Measurements from ENCODE around the gene MOSPD2. TPM values are rescaled to one million over a fixed set of nuclear protein-coding genes. Genes with fewer than 3 reads are reported as not detected.

The MOSPD2 gene
- total and polyA plus RNA-seq, 3 experiments from 2014 or later, result 7.4 to 9.3 (median 8.3) TPM

DNA sequence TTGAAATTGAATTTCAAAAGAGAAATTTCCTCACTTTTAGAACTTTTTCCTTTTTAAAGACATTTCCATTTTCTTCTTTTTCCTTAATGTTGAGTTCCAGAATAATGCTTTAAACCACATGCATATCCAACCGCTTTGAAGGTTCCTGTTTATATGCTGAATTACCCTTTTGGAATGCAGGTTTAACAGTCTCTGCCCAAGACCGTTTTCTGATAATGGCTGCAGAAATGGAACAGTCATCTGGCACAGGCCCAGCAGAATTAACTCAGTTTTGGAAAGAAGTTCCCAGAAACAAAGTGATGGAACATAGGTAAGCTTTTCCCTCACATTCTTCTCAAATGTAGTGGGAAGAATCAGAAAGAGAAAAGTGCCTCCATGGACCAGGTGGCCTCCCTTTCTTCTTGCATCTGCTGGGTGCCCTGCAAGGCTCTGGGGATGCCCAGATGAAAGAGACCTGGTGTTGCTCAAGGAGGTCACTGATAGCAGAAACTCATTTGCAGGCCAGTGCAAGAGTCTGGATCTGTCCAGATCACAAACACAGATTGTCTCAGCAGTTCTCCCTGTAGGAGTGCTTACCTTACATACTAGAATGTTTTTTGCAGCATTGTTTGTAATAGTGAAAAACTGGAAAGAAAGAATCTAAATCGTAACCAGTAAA, 42.9 kb downstream of the MOSPD2 start:
- H3K4me3 Mint-ChIP-seq, result no peak overlapping the region
- CTCF ChIA-PET, result no interaction called here
- H3K9me3 Mint-ChIP-seq, result no peaks in the 10 kb centered on the region
- H3K27ac Mint-ChIP-seq, result no peak overlapping the region
- no peak overlapping the region for H3K4me3 ChIP-seq (ENCODE audit: low read length)
- DNase-seq, result no peak
- no peaks in the 10 kb centered on the region for H3K27me3 ChIP-seq (ENCODE audit: insufficient read depth, low read length, poor library complexity, severe bottlenecking)
- POLR2A ChIA-PET, result no interaction called here
- no peaks in the 10 kb centered on the region for H3K36me3 ChIP-seq (ENCODE audit: insufficient read depth, low read length)
- H3K4me1 ChIP-seq (ENCODE audit: insufficient read depth, low read length), result no peaks in the 10 kb centered on the region
- no peaks in the 10 kb centered on the region for H3K27me3 Mint-ChIP-seq
- no peaks in the 10 kb centered on the region for H3K9me3 ChIP-seq (ENCODE audit: low read length)
- H3K27ac ChIP-seq (ENCODE audit: low read depth, low read length), result no peak overlapping the region
- peaks cover 0 to 68% (median 5%) of the 10 kb centered on the region in 3 donors for H3K36me3 Mint-ChIP-seq
- H3K4me1 Mint-ChIP-seq, result no peaks in the 10 kb centered on the region

DNA sequence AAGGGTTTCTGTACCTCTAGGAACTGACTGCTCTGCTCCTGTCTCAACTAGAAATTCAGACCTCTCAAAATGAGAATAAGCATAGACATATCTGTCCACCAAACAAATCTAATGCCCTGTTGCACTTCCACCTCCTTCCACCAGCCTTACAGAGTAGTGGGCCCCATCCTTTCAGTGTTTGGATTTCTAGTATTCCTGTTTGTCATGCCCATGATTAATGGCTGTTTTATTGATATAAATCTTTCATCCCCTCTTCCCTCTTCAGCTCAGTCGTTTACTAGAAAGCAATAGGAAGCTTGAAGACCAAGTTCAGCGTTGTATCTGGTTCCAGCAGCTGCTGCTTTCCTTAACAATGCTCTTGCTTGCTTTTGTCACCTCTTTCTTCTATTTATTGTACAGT, 46.2 kb downstream of the MOSPD2 start:
- no peaks in the 10 kb centered on the region for H3K36me3 ChIP-seq (ENCODE audit: insufficient read depth, low read length)
- no peaks in the 10 kb centered on the region for H3K4me1 ChIP-seq (ENCODE audit: insufficient read depth, low read length)
- H3K36me3 Mint-ChIP-seq, result peaks cover 0 to 47% (median 3%) of the 10 kb centered on the region in 3 donors
- H3K27me3 ChIP-seq (ENCODE audit: insufficient read depth, low read length, poor library complexity, severe bottlenecking), result no peaks in the 10 kb centered on the region
- no peaks in the 10 kb centered on the region for H3K9me3 ChIP-seq (ENCODE audit: low read length)
- no peak overlapping the region for H3K27ac ChIP-seq (ENCODE audit: low read depth, low read length)
- no peak overlapping the region for H3K27ac Mint-ChIP-seq
- H3K4me3 ChIP-seq (ENCODE audit: low read length), result no peak overlapping the region
- H3K9me3 Mint-ChIP-seq, result no peaks in the 10 kb centered on the region
- ChIA-PET POLR2A (no interaction called here), CTCF (no interaction called here)
- H3K27me3 Mint-ChIP-seq, result peaks cover 0 to 2% of the 10 kb centered on the region in 2 donors
- DNase-seq, result no peak
- H3K4me1 Mint-ChIP-seq, result no peaks in the 10 kb centered on the region
- H3K4me3 Mint-ChIP-seq, result no peak overlapping the region

DNA sequence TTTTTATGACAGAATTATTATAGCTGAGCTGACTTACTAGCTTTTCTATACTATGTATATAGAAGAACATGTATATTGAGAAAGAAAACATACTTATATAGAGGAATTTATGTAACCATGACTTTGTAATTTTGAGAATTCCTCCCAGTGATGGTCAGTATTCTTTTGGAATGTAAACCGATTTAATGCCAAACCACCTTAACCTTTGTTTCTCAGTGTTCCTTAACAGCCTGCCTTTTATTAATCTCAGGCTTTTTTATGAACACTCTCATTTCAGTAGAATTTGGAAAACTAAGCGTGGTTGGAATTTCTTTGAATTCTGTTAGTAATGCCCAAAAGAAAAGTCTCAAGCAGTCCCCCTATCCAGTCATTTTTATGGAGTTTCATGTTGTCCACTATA, 47.0 kb downstream of the MOSPD2 start:
- CTCF ChIA-PET, result no interaction called here
- H3K27ac Mint-ChIP-seq, result no peak overlapping the region
- no peak for DNase-seq
- no peaks in the 10 kb centered on the region for H3K4me1 Mint-ChIP-seq
- peaks cover 0 to 2% of the 10 kb centered on the region in 2 donors for H3K27me3 Mint-ChIP-seq
- Histone ChIP-seq H3K4me1 (ENCODE audit: insufficient read depth, low read length) (no peaks in the 10 kb centered on the region), H3K9me3 (ENCODE audit: low read length) (no peaks in the 10 kb centered on the region), H3K27me3 (ENCODE audit: insufficient read depth, low read length, poor library complexity, severe bottlenecking) (no peaks in the 10 kb centered on the region), H3K4me3 (ENCODE audit: low read length) (no peak overlapping the region), H3K27ac (ENCODE audit: low read depth, low read length) (no peak overlapping the region), H3K36me3 (ENCODE audit: insufficient read depth, low read length) (no peaks in the 10 kb centered on the region)
- H3K9me3 Mint-ChIP-seq, result no peaks in the 10 kb centered on the region
- POLR2A ChIA-PET, result no interaction called here
- H3K4me3 Mint-ChIP-seq, result no peak overlapping the region
- H3K36me3 Mint-ChIP-seq, result peaks cover 0 to 41% (median 2%) of the 10 kb centered on the region in 3 donors

DNA sequence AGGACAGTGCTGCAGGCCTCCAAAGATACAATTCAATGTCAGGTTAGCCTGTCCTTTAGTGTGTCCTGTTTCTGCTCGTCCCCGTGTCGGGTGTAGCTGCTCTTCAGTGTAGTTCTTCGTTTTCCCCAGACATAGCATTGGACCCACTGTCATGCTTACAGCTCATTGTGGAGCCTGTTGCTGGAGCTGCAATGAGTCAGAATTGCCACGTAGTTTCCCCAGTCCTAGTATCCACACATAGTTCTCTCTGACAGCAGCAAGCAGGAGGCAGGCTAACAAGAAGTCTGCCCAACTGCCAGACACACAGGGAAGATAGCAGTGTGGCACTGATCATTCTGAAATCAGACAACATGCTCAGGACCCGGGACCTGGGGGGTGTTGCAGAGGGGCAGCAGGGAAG, 49.2 kb downstream of the MOSPD2 start:
- Mint-ChIP-seq H3K9me3 (no peaks in the 10 kb centered on the region), H3K4me1 (no peaks in the 10 kb centered on the region), H3K36me3 (peaks cover 0 to 22% (median under 1%) of the 10 kb centered on the region in 3 donors), H3K4me3 (no peak overlapping the region), H3K27me3 (peaks cover 0 to 2% of the 10 kb centered on the region in 2 donors), H3K27ac (no peak overlapping the region)
- ChIA-PET POLR2A (no interaction called here), CTCF (no interaction called here)
- H3K27me3 ChIP-seq (ENCODE audit: insufficient read depth, low read length, poor library complexity, severe bottlenecking), result no peaks in the 10 kb centered on the region
- no peak for DNase-seq
- no peaks in the 10 kb centered on the region for H3K9me3 ChIP-seq (ENCODE audit: low read length)
- no peaks in the 10 kb centered on the region for H3K4me1 ChIP-seq (ENCODE audit: insufficient read depth, low read length)
- H3K36me3 ChIP-seq (ENCODE audit: insufficient read depth, low read length), result no peaks in the 10 kb centered on the region
- no peak overlapping the region for H3K4me3 ChIP-seq (ENCODE audit: low read length)
- no peak overlapping the region for H3K27ac ChIP-seq (ENCODE audit: low read depth, low read length)

DNA sequence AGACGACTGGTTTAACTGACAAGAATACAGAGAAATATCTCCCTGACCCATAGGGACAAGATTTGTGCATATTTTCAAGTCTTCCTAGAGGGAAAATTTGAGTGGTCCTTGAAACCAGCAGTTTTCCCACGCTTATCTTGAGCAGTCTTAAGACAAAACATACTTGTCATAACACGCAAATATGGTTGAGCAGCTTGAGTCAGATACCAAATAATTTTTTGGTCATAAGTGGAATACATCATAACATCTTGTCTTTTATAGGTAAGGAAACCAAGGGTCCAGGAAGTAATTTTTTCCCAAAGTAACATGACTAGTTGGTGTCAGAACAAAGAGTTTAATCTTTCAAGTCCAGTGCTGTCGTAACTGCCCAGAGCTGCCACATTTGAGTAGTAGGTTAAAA, 50.5 kb downstream of the MOSPD2 start:
- no peaks in the 10 kb centered on the region for H3K4me1 ChIP-seq (ENCODE audit: insufficient read depth, low read length)
- H3K27ac ChIP-seq (ENCODE audit: low read depth, low read length), result no peak overlapping the region
- ChIA-PET CTCF (no interaction called here), POLR2A (no interaction called here)
- no peak overlapping the region for H3K4me3 ChIP-seq (ENCODE audit: low read length)
- Mint-ChIP-seq H3K9me3 (no peaks in the 10 kb centered on the region), H3K4me3 (no peak overlapping the region), H3K4me1 (no peaks in the 10 kb centered on the region), H3K36me3 (peaks cover 0 to 10% (median 0%) of the 10 kb centered on the region in 3 donors), H3K27me3 (peaks cover 0 to 2% of the 10 kb centered on the region in 2 donors), H3K27ac (peak overlapping the region in 1 of 8 donors; percentile 67)
- H3K9me3 ChIP-seq (ENCODE audit: low read length), result no peaks in the 10 kb centered on the region
- H3K27me3 ChIP-seq (ENCODE audit: insufficient read depth, low read length, poor library complexity, severe bottlenecking), result no peaks in the 10 kb centered on the region
- DNase-seq, result no peak
- H3K36me3 ChIP-seq (ENCODE audit: insufficient read depth, low read length), result no peaks in the 10 kb centered on the region

DNA sequence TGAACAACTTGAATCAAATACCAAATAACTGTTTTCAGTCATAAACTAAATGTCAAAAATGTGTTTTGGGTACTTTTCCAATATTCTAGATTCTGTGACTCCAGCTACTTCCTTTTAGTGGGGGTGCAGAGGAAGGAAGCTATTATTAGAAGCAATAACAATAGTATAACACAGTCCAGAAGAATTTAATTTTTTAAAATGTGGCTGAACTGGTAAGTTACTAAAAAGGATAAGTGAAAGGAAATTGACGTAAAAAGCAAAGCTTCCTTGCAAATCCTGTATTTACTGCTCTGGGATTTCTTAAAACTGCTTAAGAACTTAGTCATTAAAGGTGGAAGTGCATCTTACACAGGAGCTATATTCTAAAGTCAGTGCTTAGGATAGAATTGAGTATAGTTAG, 53.2 kb downstream of the MOSPD2 start:
- Histone ChIP-seq H3K27me3 (ENCODE audit: insufficient read depth, low read length, poor library complexity, severe bottlenecking) (no peaks in the 10 kb centered on the region), H3K9me3 (ENCODE audit: low read length) (no peaks in the 10 kb centered on the region), H3K4me1 (ENCODE audit: insufficient read depth, low read length) (no peaks in the 10 kb centered on the region), H3K4me3 (ENCODE audit: low read length) (no peak overlapping the region), H3K36me3 (ENCODE audit: insufficient read depth, low read length) (no peaks in the 10 kb centered on the region), H3K27ac (ENCODE audit: low read depth, low read length) (no peak overlapping the region)
- H3K27me3 Mint-ChIP-seq, result peaks cover 0 to 2% of the 10 kb centered on the region in 2 donors
- no peaks in the 10 kb centered on the region for H3K9me3 Mint-ChIP-seq
- CTCF ChIA-PET, result no interaction called here
- H3K4me3 Mint-ChIP-seq, result no peak overlapping the region
- H3K4me1 Mint-ChIP-seq, result no peaks in the 10 kb centered on the region
- no peak overlapping the region for H3K27ac Mint-ChIP-seq
- no peak for DNase-seq
- POLR2A ChIA-PET, result no interaction called here
- H3K36me3 Mint-ChIP-seq, result no peaks in the 10 kb centered on the region

DNA sequence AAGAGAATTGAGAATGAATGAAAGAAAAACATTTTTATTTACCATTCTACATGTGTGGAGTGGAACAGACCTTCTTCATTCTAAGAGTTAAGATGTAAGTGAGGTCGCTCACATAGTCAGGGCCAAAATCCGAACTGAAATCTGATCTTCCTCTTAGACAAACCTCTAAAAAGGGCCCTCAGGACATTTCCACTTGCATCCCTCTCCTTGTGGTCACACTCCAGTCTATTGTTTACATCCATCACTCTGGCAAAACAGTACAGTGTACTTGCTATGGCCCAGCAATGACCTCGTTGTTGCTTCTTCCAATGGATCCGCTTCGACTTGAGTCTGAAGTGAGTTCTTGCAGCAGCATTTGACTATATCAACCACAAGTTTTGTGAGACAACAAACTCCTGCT, 54.2 kb downstream of the MOSPD2 start:
- ChIA-PET POLR2A (no interaction called here), CTCF (no interaction called here)
- Histone ChIP-seq H3K4me3 (ENCODE audit: low read length) (no peak overlapping the region), H3K27ac (ENCODE audit: low read depth, low read length) (no peak overlapping the region), H3K36me3 (ENCODE audit: insufficient read depth, low read length) (no peaks in the 10 kb centered on the region), H3K4me1 (ENCODE audit: insufficient read depth, low read length) (no peaks in the 10 kb centered on the region), H3K27me3 (ENCODE audit: insufficient read depth, low read length, poor library complexity, severe bottlenecking) (no peaks in the 10 kb centered on the region), H3K9me3 (ENCODE audit: low read length) (no peaks in the 10 kb centered on the region)
- DNase-seq, result no peak
- H3K36me3 Mint-ChIP-seq, result no peaks in the 10 kb centered on the region
- H3K4me3 Mint-ChIP-seq, result no peak overlapping the region
- peaks cover 0 to 2% of the 10 kb centered on the region in 2 donors for H3K27me3 Mint-ChIP-seq
- H3K9me3 Mint-ChIP-seq, result no peaks in the 10 kb centered on the region
- H3K4me1 Mint-ChIP-seq, result no peaks in the 10 kb centered on the region
- no peak overlapping the region for H3K27ac Mint-ChIP-seq

DNA sequence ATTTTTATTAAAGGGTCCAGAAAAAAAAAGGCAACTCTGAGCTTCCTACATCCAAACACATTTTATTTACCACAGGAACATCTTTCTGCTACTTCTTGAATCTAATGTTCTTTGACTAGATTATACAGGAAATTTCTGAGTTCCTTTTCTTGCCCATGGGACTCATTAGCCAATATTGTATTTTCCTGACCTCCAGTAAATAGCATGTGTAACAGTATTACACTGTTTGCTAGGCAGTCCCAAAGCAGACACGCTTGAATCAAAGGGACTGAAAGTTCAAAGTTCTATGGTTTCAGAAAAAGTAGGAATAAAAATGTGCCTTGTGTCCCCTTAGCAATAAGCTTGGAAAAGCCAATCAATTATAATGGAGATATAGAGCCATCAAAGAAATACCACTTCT, 57.4 kb downstream of the MOSPD2 start:
- Mint-ChIP-seq H3K27me3 (no peaks in the 10 kb centered on the region), H3K4me3 (no peak overlapping the region), H3K9me3 (no peaks in the 10 kb centered on the region), H3K27ac (no peak overlapping the region), H3K4me1 (no peaks in the 10 kb centered on the region), H3K36me3 (no peaks in the 10 kb centered on the region)
- H3K27me3 ChIP-seq (ENCODE audit: insufficient read depth, low read length, poor library complexity, severe bottlenecking), result no peaks in the 10 kb centered on the region
- no peaks in the 10 kb centered on the region for H3K4me1 ChIP-seq (ENCODE audit: insufficient read depth, low read length)
- no peak overlapping the region for H3K4me3 ChIP-seq (ENCODE audit: low read length)
- no peak for DNase-seq
- POLR2A ChIA-PET, result no interaction called here
- H3K36me3 ChIP-seq (ENCODE audit: insufficient read depth, low read length), result no peaks in the 10 kb centered on the region
- H3K9me3 ChIP-seq (ENCODE audit: low read length), result no peaks in the 10 kb centered on the region
- no peak overlapping the region for H3K27ac ChIP-seq (ENCODE audit: low read depth, low read length)
- CTCF ChIA-PET, result no interaction called here

DNA sequence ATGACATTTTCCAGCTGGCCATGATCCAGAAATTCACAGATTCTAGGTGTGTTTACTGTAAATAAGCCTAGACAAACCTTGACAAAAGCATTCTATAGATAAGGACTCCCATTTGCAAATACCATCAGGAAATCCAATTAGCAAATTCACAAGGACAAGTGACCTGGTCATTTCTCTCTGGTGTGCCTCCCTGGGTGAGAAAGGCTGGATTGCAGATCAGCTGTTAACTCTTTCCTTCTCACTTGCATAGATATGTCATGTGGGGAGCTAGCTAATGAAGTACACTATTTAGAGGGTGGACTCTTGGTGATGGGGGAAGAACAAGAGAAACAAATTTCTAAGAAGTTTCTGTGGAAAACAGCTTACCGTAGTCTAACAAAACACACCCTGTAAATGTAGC, 58.9 kb downstream of the MOSPD2 start:
- no peaks in the 10 kb centered on the region for H3K27me3 Mint-ChIP-seq
- H3K9me3 ChIP-seq (ENCODE audit: low read length), result no peaks in the 10 kb centered on the region
- no peaks in the 10 kb centered on the region for H3K4me1 ChIP-seq (ENCODE audit: insufficient read depth, low read length)
- DNase-seq, result no peak
- no peak overlapping the region for H3K4me3 Mint-ChIP-seq
- H3K4me3 ChIP-seq (ENCODE audit: low read length), result no peak overlapping the region
- H3K36me3 Mint-ChIP-seq, result no peaks in the 10 kb centered on the region
- H3K36me3 ChIP-seq (ENCODE audit: insufficient read depth, low read length), result no peaks in the 10 kb centered on the region
- H3K9me3 Mint-ChIP-seq, result no peaks in the 10 kb centered on the region
- no peaks in the 10 kb centered on the region for H3K27me3 ChIP-seq (ENCODE audit: insufficient read depth, low read length, poor library complexity, severe bottlenecking)
- ChIA-PET POLR2A (no interaction called here), CTCF (no interaction called here)
- no peak overlapping the region for H3K27ac Mint-ChIP-seq
- H3K4me1 Mint-ChIP-seq, result no peaks in the 10 kb centered on the region
- no peak overlapping the region for H3K27ac ChIP-seq (ENCODE audit: low read depth, low read length)

Measured in CD8-positive, alpha-beta memory T cell (primary cell).